Ishikawa (cell line): ENCODE results near the gene BLCAP.

Experiments
- CREB1 ChIP-seq: IDR thresholded peaks from 2 replicates; pipeline ENCODE4 v1.6.1; 2012; ENCODE audit warnings: low read depth
- EGR1 ChIP-seq: IDR thresholded peaks from 2 replicates; pipeline ENCODE4 v1.6.1; 2012
- EP300 ChIP-seq: IDR thresholded peaks from 2 replicates; pipeline ENCODE4 v1.6.1; 2012; ENCODE audit warnings: borderline replicate concordance
- RAD21 ChIP-seq: IDR thresholded peaks from 2 replicates; pipeline ENCODE4 v1.6.1; 2012; ENCODE audit warnings: low read depth
- TAF1 ChIP-seq: IDR thresholded peaks from 2 replicates; pipeline ENCODE4 v1.6.1; 2012; ENCODE audit warnings: low read depth, mild to moderate bottlenecking
- TEAD4 ChIP-seq: IDR thresholded peaks from 2 replicates; pipeline ENCODE4 v1.6.1; 2012
- YY1 ChIP-seq: IDR thresholded peaks from 2 replicates; pipeline ENCODE4 v1.6.1; 2012; ENCODE audit warnings: low read depth
- TF ChIP-seq, protein P1 (sequence below): IDR thresholded peaks from 2 replicates; pipeline ENCODE4 v1.6.1; 2012

DNA sequence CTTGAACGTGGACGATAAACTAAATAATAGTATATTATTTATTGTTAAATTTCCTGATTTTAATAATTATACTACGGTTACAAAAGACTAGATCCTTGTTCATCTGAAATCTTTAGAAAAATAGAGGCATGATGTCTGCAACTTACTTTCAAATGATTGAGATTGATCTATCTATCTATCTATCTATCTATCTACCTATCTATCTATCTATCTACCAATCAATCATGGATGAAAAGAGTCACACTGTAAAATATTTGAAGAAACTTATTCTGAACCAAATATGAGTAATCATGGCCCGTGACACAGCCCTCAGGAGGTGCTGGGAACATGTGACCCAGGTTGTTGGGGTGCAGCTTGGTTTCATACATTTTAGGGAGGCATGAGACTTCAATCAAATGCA lies 11.7 kb upstream of the BLCAP start:
- TF ChIP-seq TEAD4 (no peak), TAF1 (no peak), EP300 (no peak), CREB1 (no peak), EGR1 (no peak), YY1 (no peak), RAD21 (no peak)
- TF ChIP-seq, protein P1, sequence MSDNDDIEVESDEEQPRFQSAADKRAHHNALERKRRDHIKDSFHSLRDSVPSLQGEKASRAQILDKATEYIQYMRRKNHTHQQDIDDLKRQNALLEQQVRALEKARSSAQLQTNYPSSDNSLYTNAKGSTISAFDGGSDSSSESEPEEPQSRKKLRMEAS: no peak
